Activated T-helper 1 cell treated with anti-CD3 and anti-CD28 coated beads, Interleukin-2, amount 50 U/mL, for 16 hours (primary cell): Measurements from ENCODE around the gene TJP3.

Experiments used
- DNase-seq, 2 donors: peaks; one replicate each; pipeline ENCODE4 v3.0.0-alpha.2; 2020; ENCODE audit warnings: low read depth in 1 of 2, low spot score in 1 of 2

Gene TJP3

DNA sequence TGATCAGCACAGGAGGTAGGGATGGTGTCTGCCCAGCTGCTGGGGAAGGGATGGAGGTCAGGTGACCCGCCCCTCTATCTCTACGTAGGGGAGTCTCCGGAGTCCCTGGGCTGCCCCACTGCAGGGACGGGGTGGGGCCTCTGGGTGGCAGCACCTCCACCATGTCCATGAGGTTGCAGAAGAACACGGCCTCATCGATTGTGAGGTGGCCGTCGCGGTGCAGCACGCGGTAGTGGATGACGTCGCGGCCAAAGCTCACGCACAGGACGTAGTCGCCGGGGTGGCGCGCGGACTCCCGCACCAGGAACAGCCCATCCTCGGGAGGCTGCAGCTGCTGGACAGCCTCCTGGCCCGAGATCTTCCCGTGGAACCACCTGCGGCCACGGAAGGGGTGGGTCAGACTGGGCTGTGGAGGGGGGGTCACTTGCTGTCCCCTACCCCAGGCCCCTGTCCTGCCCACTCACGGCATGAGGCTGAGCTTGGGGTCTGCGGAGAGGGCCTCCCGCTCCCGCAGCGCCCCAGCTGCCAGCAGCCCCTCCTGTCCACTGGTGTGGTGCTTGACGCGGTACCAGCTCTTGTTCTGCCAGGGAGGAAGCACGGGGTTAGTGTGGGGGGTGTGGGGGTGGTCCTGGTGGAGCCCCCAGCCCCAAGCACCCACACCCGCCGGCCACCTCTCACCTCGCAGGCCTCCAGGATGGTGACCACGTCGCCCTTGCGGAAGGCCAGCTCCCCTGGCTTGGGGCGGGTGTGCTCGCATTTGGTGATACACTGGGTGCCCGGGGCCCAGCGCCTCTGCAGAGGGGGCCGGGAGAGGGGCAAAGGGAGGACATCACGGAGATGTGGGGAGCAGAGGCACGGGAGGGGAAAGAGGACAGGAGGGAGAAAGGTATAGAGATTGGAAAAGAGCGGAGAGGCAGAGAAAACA is 75.7 kb downstream of the TJP3 start:
- DNase-seq, result no peak

DNA sequence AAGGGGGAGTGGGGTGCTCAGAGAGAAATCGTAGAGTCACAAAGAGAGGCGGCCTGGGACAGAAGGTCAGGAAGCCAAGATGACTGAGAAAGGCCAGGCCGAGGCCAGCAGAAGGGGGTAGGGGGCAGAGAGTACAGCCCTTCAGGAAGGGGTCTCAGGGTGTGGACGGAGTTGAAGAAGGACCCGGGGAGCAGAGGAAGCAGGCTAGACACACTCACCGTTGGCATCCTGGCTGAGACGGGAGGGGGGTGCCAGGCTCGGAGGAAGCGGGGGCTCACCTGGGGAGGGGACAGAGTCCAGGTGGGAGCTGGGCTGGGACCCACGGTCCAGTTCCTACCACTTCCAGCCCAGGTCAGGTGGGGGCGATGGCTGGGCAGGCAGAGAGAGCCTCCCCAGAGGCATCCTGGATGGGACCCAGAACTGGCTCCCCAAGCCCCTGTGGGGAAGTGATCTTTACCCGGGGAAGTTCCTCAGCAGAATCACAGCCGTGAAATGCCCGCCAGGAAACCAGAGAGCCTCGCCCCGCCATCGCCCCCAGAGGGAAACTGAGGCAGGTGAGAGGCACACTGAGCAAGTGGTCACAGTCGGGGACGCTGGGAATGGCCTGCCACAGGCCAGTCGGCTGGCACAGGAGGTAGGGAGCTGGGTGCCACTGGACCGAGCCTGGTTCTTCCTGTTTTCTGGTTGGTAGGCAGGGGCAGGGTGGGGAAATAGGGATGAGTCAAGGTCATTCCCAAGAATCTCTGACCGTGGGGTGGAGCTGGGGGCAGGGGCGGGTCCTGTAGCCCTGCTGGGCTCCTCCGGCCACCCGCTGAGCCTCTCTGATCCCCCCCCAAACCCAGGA is 76.6 kb downstream of the TJP3 start:
- no peak for DNase-seq

DNA sequence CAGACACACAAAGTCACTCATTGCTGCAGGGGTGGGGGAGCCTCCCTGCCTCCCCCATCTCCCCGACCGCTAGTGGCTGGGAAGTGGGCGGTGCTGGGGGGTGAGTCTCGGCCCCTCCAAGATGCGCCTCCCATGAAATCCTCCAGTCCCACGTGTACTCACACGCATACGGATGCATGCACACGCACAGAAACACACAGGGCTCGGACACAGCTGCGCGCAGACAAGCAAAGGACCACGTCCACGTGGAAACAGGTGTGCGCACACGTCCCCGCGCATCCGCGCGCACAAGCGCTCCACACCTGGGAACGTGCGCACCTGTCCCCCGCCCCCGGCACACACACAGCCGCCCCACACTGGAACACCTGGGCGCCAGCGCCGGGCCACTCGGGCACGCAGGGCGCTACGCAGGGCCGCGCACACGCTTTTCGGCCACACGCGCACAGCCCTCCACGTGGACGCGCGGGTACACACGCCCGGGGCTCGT is 77.3 kb downstream of the TJP3 start:
- no peak for DNase-seq

DNA sequence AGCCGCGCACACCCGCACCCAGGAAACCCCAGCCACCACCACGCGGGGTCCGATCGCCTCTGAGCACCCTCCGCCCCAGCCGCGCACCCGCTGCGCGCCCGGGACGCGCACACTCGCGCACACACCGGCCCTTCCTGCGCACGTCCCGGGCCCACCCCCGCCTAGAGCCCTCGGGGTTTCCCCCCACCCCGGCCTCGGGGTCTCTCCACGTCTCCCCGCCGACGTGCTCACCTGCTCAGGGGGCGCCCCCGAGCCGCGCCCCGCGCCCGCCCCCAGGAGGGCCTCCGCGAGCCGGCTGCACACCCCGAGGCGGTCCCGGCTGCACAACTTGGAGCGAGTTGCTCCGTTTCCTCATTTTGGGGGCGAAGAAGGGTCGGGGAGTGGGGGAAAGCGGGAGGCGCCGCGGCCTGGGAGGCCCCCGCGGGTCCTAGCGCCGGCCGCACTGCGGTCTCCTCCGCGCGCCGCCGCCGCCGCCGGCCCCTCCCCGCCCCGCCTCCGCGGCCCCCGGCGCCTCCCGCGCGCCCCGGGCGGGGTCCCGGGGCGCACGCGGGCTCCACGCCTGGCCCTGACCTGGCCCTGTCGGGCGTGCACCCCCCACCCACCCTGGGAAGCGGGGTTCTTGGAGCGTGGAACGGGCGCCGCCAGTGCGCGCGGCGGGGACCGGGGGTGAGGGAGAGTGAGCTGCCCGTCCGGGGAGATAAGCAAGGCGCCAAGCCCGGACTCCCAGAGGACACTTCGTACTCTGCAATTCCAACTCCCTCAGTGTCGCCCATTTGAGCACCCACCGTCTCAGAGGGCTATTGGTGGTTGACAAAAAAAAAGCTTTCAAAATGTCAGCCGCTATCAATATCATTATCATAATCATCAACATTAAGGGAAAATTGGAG is 78.0 kb downstream of the TJP3 start, which contains the start of gene MATK:
Gene MATK, minus strand, starts transcription at position 444 of the 887 bp plus-strand sequence. CDS start 1,246 bp downstream, outside the sequence.
- DNase-seq, result no peak

DNA sequence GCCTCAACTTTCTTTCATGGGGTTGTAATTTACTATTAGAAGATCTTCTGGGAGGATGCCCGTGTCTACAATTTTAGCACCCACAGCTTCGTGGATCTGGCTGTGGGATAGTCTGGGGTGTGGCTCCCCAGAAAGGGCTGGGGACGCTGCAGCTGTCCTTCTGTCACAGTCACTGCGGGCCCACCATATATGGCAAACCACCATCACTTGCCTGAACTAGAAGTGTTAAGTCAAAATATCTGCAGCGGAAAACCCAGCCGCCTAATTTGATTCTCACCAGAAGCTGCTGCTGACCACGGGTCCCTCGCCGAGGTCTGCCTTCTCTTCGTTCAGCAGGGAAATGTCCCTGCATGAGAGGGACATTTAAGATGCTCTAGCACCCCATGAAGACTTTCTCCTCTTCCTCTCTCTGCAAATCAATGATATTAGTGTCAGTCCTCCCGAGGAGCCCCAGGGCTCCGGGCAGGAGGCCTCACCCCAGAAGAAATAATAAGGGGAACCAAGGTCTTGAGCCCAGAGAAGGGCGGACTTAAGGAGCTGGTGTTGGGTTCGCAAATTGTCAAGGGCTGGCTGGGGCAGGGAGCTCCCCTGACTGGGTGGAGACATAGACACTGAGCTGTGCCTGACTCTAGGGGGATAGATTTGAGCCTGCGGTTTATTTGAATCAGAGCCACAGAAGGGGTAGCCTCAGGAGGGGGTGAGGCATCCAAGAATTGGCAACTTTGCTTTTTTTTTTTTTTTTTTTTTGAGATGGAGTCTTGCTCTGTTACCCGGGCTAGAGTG is 81.0 kb downstream of the TJP3 start:
- no peak for DNase-seq

DNA sequence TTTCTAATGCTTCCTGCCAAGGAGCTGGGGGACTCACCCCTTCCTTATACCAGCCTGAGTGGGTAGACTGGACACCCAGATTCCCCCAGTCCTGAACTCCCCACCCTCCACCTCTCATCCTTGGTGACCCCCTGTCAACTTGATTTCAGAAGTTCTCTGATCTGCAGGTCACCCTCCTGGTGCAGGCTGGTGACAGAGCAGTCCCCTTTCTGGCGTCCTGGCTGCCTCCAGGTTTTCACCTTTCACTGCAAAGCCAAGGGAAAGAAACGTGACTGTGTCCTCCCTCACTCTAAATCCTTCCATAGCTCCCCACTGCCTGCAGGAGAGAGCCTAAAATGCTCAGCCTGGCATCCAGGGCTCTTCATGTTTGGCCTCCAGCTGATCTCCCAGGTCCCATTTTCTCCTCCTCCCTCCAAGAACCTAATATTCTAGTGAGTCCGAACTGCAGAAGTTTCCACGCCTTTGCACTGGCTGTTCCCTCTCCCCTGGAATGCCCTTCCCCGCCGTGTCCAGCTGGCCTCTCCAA is 82.1 kb downstream of the TJP3 start:
- DNase-seq, result no peak

DNA sequence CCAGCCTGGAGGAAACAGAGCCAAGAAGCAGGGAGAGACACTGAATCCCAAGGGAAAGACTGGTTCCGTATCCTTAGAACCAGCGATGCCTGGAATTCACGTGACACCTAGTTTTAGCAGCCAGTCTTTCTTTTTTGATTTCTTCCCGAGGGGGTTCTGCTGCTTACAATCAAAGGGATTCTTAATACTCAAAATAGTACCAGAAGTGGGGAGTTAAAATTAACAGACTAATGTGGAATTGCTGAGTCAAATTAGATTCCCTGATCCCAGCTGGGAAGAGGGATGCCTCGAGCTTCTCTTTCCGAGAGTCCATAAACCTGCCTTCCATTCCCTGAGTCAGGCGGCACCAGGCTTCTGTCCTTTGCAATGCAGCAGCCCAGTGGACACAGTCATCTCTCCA is 82.8 kb downstream of the TJP3 start:
- DNase-seq, result no peak

DNA sequence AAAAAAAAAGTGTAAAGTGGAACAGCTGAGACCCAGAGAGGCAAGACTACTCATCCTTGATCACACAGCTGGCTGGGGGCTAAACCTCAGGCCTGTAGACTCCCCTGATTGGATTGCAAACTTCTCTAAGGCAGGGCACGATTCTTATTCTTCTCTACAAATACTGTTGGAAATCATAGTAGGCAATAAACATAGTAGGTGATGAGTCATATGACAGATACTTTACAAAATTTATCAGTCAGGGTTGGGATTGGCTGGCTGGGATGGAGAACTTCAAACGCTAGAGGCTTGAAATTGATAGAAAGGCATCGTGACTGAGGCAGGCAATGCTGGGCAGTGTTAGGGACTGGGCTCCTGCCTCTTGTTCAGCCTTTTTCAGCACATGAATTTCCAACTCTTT is 83.9 kb downstream of the TJP3 start:
- DNase-seq, result no peak

DNA sequence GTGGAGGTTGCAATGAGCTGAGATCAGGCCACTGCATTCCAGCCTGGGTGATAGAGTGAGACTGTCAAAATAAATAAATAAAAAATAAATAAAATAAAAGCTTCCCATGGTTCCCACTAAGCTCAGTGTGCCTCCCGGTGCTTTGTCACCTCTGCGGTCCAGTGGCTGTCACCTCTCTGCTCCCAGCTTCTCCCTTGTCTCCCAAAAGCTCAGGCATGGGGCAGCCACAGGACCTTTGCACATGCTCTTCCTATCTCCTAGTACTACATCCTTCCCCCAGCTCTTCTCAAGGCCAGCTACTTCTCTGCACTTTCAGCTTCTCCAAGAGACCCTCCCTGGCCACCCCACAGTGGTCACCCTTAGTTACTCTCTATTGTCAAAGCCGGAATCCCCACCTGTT is 85.6 kb downstream of the TJP3 start:
- DNase-seq, result no peak

DNA sequence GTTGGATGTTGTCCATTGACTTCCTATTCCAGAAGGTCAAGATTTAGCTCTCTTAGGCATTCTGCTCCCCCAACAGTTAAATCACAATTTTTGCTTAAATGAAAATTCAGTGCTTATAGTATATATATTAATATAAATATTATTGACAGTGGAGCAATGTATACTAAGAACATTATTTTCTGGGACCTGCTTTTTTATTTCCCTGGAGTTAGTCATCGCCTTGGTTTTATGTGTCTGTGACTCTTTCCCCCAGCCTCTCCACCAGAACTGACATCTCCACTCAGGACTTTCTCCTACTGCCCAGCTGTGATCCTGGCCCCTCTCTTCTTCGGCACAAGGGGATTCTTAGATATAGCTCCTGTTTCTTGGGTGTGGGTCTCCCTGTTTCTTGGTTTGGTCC is 88.2 kb downstream of the TJP3 start:
- DNase-seq, result no peak

DNA sequence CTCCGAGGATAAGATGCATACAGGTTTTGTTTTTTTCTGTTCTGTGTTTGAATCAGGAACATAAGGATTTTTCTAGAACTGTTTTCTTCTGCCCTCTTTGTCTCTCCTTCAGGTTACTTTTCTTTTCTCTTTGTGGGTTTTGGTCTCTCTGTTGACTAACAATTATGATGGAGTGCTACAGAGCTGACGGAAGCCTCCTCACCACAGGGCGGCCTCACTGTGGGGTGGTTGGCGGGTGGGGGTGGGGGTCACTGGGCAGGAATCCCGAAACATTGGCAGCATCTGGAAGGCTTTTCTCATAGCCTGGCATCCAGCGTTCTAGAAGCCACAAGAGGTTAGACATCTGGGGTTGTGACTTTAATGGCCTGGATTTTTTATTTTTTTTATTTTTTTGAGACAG is 90.0 kb downstream of the TJP3 start:
- no peak for DNase-seq
